Panc1 (cell line): ENCODE measurements around the gene DR1. TPM values are rescaled to one million over a fixed set of nuclear protein-coding genes. Genes with fewer than 3 reads are reported as not detected.
A peak's percentile ranks its signal among the peaks of the same experiment; 100 is the strongest.

Experiments
- ATAC-seq: fragments of 200-7000 bp; cut with Tn5 transposase; 2 replicates; pipeline ENCODE4 v1.9.1; 2020; ENCODE audit warnings: mild to moderate bottlenecking, moderate library complexity
- BruUV-seq: library from RNA; stranded (reverse); fragments of 400-500 nt; replicated peaks from 2 replicates; lab custom pipeline; 2021; lab: Mats Ljungman, UMichigan
- CTCF ChIA-PET: fragments of 300-600 bp; sonication (Branson Sonifier 250); formaldehyde crosslinking; loops from one replicate; lab custom pipeline; 2022; ENCODE audit warnings: antibody characterized with exemption; lab: Charles Lee
- POLR2A ChIA-PET: fragments of 300-600 bp; sonication (Branson Sonifier 250); formaldehyde crosslinking; loops from one replicate; lab custom pipeline; 2022; ENCODE audit warnings: antibody characterized with exemption; lab: Charles Lee
- DNase-seq: peaks from one replicate; pipeline ENCODE4 v3.0.0-alpha.2; 2010; ENCODE audit warnings: low read depth, low spot score
- H3K27ac ChIP-seq: 2 replicates; pipeline ENCODE4 v1.5.1; 2011; ENCODE audit warnings: mild to moderate bottlenecking, low read length, inconsistent platforms
- H3K27me3 ChIP-seq: fragments of 200-500 bp; sonication (Bioruptor generic); 2 replicates; pipeline ENCODE4 v1.6.0; 2014; ENCODE audit warnings: low read length, inconsistent platforms; ENCODE audit not compliant: control insufficient read depth, insufficient read depth
- H3K36me3 ChIP-seq: fragments of 200-500 bp; sonication (Bioruptor generic); 2 replicates; pipeline ENCODE4 v1.5.1; 2014; ENCODE audit warnings: inconsistent platforms, mild to moderate bottlenecking, low read length, moderate library complexity; ENCODE audit not compliant: control insufficient read depth, insufficient read depth
- H3K4me1 ChIP-seq: 2 replicates; pipeline ENCODE4 v1.5.1; 2011; ENCODE audit warnings: inconsistent platforms, mild to moderate bottlenecking, low read length, moderate library complexity; ENCODE audit not compliant: control insufficient read depth, insufficient read depth
- H3K4me3 ChIP-seq, 2 experiments: 2 replicates each; pipeline ENCODE4 v1.5.1; 2011 to 2012; ENCODE audit warnings: low read depth in 2 of 2, low read length in 2 of 2, mild to moderate bottlenecking in 2 of 2, inconsistent platforms in 1 of 2, moderate library complexity in 1 of 2
- H3K9me3 ChIP-seq: fragments of 200-500 bp; sonication (Bioruptor generic); 2 replicates; pipeline ENCODE4 v1.5.1; 2014; ENCODE audit warnings: low read depth, mild to moderate bottlenecking, inconsistent platforms, low read length, moderate library complexity; ENCODE audit not compliant: control insufficient read depth, insufficient read depth
- POLR2AphosphoS5 ChIP-seq: IDR thresholded peaks from 2 replicates; pipeline ENCODE4 v1.6.1; 2012; ENCODE audit warnings: mild to moderate bottlenecking, low read depth, low read length, moderate library complexity
- REST ChIP-seq, 2 experiments: IDR thresholded peaks; 2 replicates each; pipeline ENCODE4 v1.6.1; 2011 to 2012; ENCODE audit warnings: low read depth in 2 of 2, control low read depth in 1 of 2, low read length in 1 of 2, mild to moderate bottlenecking in 1 of 2, moderate library complexity in 1 of 2; ENCODE audit not compliant: insufficient read depth in 1 of 2
- SIN3A ChIP-seq: IDR thresholded peaks from 2 replicates; pipeline ENCODE4 v1.6.1; 2012; ENCODE audit warnings: low read depth, mild to moderate bottlenecking, low read length, moderate library complexity, borderline replicate concordance; ENCODE audit not compliant: insufficient read depth
- TCF7L2 ChIP-seq: IDR thresholded peaks from 2 replicates; pipeline ENCODE4 v1.6.1; 2011; ENCODE audit warnings: mild to moderate bottlenecking, low read depth, low read length, inconsistent platforms
- in situ Hi-C: cut with HindIII; loops from 2 replicates; pipeline ENCODE4 v1.10.0; 2016; ENCODE audit warnings: low sequenced_read_pairs, low pct_unique_long_range_greater_than_20kb
- intact Hi-C: fragments of 100-400 bp; cut with micrococcal nuclease; formaldehyde crosslinking; loops from one replicate; pipeline ENCODE4 v1.10.0; 2022; ENCODE audit not compliant: unreplicated experiment
- total RNA-seq: library from RNA; stranded (reverse); gene quantifications from one replicate; pipeline ENCODE4 v1.2.1, GENCODE V29; 2021; ENCODE audit not compliant: unreplicated experiment
- TF ChIP-seq, protein P1 (sequence below): fragments of 450-650 bp; IDR thresholded peaks from 2 replicates; pipeline ENCODE4 v1.5.1; 2017; ENCODE audit warnings: mild to moderate bottlenecking

The DR1 gene
- total RNA-seq, 1 experiment from 2014 or later: 39.0 TPM

- ATAC-seq (no peak), DNase-seq (no peak)
- peak overlapping the region; percentile 97 for H3K27ac ChIP-seq
- intact Hi-C loops: no loop called here
- peak overlapping the region; percentile 87 to 96 for H3K4me3 ChIP-seq
- H3K27me3 ChIP-seq: no peaks in the 10 kb centered on the region
- BruUV-seq: TSS peak; percentile 87
- CTCF ChIA-PET: interaction anchor here (1.4 kb wide), 1 partner anchor 40 kb away, joined by 6 read pairs; no protein-coding TSS in a partner anchor
- H3K9me3 ChIP-seq: no peaks in the 10 kb centered on the region
- H3K36me3 ChIP-seq: peaks cover 3% of the 10 kb centered on the region
- peaks cover 5% of the 10 kb centered on the region for H3K4me1 ChIP-seq
- TF ChIP-seq, protein P1, sequence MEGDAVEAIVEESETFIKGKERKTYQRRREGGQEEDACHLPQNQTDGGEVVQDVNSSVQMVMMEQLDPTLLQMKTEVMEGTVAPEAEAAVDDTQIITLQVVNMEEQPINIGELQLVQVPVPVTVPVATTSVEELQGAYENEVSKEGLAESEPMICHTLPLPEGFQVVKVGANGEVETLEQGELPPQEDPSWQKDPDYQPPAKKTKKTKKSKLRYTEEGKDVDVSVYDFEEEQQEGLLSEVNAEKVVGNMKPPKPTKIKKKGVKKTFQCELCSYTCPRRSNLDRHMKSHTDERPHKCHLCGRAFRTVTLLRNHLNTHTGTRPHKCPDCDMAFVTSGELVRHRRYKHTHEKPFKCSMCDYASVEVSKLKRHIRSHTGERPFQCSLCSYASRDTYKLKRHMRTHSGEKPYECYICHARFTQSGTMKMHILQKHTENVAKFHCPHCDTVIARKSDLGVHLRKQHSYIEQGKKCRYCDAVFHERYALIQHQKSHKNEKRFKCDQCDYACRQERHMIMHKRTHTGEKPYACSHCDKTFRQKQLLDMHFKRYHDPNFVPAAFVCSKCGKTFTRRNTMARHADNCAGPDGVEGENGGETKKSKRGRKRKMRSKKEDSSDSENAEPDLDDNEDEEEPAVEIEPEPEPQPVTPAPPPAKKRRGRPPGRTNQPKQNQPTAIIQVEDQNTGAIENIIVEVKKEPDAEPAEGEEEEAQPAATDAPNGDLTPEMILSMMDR: no peak
- TF ChIP-seq REST (IDR thresholded peaks at IDR 0.05; ENCODE audit: insufficient read depth in 1 of 2, low read depth in 2 of 2, low read length in 1 of 2): no peak
- TF ChIP-seq POLR2AphosphoS5: no peak
- TF ChIP-seq SIN3A: no peak
- TF ChIP-seq TCF7L2: no peak
- POLR2A ChIA-PET: interaction anchor here (0.6 to 0.8 kb wide), 4 partner anchors 13 to 1401 kb away, joined by 3 to 4 read pairs (median 3); no protein-coding TSS in a partner anchor
- in situ Hi-C loops: no loop called here
Measured at GRCh38 chr1:93344886-93345632, 648 bp upstream of the DR1 start.

- CTCF ChIA-PET: interaction anchor here (1.4 kb wide), 1 partner anchor 41 kb away, joined by 6 read pairs; no protein-coding TSS in a partner anchor
- in situ Hi-C loops: no loop called here
- no peaks in the 10 kb centered on the region for H3K27me3 ChIP-seq
- peaks cover 5% of the 10 kb centered on the region for H3K4me1 ChIP-seq
- POLR2A ChIA-PET: no interaction called here
- no TSS peak for BruUV-seq
- DNase-seq (no peak), ATAC-seq (peak; percentile 2; the same call in 1 of the 2 replicates)
- intact Hi-C loops: no loop called here
- peak overlapping the region; percentile 87 to 96 for H3K4me3 ChIP-seq
- peak overlapping the region; percentile 97 for H3K27ac ChIP-seq
- H3K36me3 ChIP-seq: peaks cover 3% of the 10 kb centered on the region
- no peaks in the 10 kb centered on the region for H3K9me3 ChIP-seq
- TF ChIP-seq, protein P1: no peak
- TF ChIP-seq SIN3A (no peak), REST (IDR thresholded peaks at IDR 0.05; ENCODE audit: insufficient read depth in 1 of 2, low read depth in 2 of 2, low read length in 1 of 2) (no peak), TCF7L2 (no peak), POLR2AphosphoS5 (no peak)
Measured at GRCh38 chr1:93346421-93346993, 800 bp downstream of the DR1 start.
